Measurements from ENCODE around the gene XBP1.
A peak's percentile ranks its signal among the peaks of the same experiment; 100 is the strongest.
"Not testable (repeated sequence)": the region's sequence is repeated elsewhere in the genome, so short reads cannot be mapped to it uniquely, and the experiment has no call there.

The XBP1 gene

DNA sequence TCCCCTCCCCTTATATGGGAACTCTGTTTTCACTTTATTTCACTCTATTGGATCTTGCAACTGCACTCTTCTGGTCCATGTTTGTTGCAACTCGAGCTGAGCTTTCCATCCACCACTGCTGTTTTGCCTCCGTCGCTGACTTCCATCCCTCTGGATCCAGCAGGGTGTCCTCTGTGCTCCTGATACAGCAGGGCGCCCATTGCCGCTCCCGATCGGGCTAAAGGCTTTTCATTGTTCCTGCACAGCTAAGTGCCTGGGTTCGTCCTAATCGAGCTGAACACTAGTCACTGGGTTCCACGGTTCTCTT lies 39.0 kb downstream of the XBP1 start:
- no peak overlapping the region for H3K4me2 ChIP-seq (ENCODE audit: low read length)
- no peak overlapping the region for H3K27ac ChIP-seq (ENCODE audit: low read depth, low read length, poor library complexity, severe bottlenecking)
- no peaks in the 10 kb centered on the region for H3K27me3 ChIP-seq (ENCODE audit: insufficient read depth, low read length)
- no peaks in the 10 kb centered on the region for H3K79me2 ChIP-seq (ENCODE audit: insufficient read depth, low read length)
- H2AFZ ChIP-seq (ENCODE audit: low read length), result no peak overlapping the region
- no peak for TF ChIP-seq EZH2 (IDR thresholded peaks at IDR 0.05; ENCODE audit: borderline replicate concordance, low read length)
- TF ChIP-seq CTCF (IDR thresholded peaks at IDR 0.05; ENCODE audit: low read length), result no peak
- no peaks in the 10 kb centered on the region for H3K9me2 ChIP-seq (ENCODE audit: low read depth, low read length)
- no peaks in the 10 kb centered on the region for H3F3A ChIP-seq (ENCODE audit: insufficient read depth, low read length)
- H3K36me3 ChIP-seq (ENCODE audit: insufficient read depth, low read length), result no peaks in the 10 kb centered on the region
- no peak overlapping the region for H3K4me3 ChIP-seq (ENCODE audit: low read depth, low read length, poor library complexity, severe bottlenecking)
- H3K9ac ChIP-seq (ENCODE audit: low read length), result no peak overlapping the region
- peaks cover 12% of the 10 kb centered on the region for H3K4me1 ChIP-seq (ENCODE audit: insufficient read depth, low read length, severe bottlenecking)
- H4K20me1 ChIP-seq (ENCODE audit: insufficient read depth, low read length), result no peaks in the 10 kb centered on the region
- no peaks in the 10 kb centered on the region for H3K9me3 ChIP-seq (ENCODE audit: low read length)

- H3K27ac ChIP-seq (ENCODE audit: low read depth, low read length, poor library complexity, severe bottlenecking), result no peak overlapping the region
- 0 out of 2 replicates have a peak overlapping the region, but pooled peaks have one; percentile 61 for H2AFZ ChIP-seq (ENCODE audit: low read length)
- peaks cover 12% of the 10 kb centered on the region for H3K4me1 ChIP-seq (ENCODE audit: insufficient read depth, low read length, severe bottlenecking)
- no peaks in the 10 kb centered on the region for H3K9me2 ChIP-seq (ENCODE audit: low read depth, low read length)
- H3K36me3 ChIP-seq (ENCODE audit: insufficient read depth, low read length), result no peaks in the 10 kb centered on the region
- no peaks in the 10 kb centered on the region for H3K9me3 ChIP-seq (ENCODE audit: low read length)
- H3F3A ChIP-seq (ENCODE audit: insufficient read depth, low read length), result no peaks in the 10 kb centered on the region
- H3K79me2 ChIP-seq (ENCODE audit: insufficient read depth, low read length), result no peaks in the 10 kb centered on the region
- H3K9ac ChIP-seq (ENCODE audit: low read length), result no peak overlapping the region
- H3K27me3 ChIP-seq (ENCODE audit: insufficient read depth, low read length), result no peaks in the 10 kb centered on the region
- TF ChIP-seq CTCF (IDR thresholded peaks at IDR 0.05; ENCODE audit: low read length) (no peak), EZH2 (IDR thresholded peaks at IDR 0.05; ENCODE audit: borderline replicate concordance, low read length) (no peak)
- H4K20me1 ChIP-seq (ENCODE audit: insufficient read depth, low read length), result no peaks in the 10 kb centered on the region
- H3K4me2 ChIP-seq (ENCODE audit: low read length), result peak overlapping the region; percentile 44
- H3K4me3 ChIP-seq (ENCODE audit: low read depth, low read length, poor library complexity, severe bottlenecking), result peak overlapping the region; percentile 17
These were observed 40.4 kb downstream of the XBP1 start for GRCh38 chr22:28759861-28760560.

DNA sequence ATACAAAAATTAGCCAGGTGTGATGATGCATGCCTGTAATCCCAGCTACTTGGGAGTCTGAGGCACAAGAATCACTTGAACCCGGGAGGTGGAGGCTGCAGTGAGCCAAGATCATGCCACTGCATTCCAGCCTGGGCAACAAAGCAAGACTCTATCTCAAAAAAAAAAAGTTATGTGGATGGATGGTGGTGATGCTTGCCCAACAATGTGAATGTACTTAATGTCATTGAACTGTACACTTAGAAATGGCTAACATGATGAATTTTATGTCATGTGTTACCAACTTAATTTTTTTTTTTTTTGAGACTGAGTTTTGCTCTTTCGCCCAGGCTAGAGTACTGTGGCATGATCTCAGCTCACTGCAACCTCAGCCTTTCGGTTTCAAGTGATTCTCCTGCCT lies 45.9 kb downstream of the XBP1 start:
- H2AFZ ChIP-seq (ENCODE audit: low read length); H3F3A ChIP-seq (ENCODE audit: insufficient read depth, low read length); H3K27ac ChIP-seq (ENCODE audit: low read depth, low read length, poor library complexity, severe bottlenecking); H3K9ac ChIP-seq (ENCODE audit: low read length); H3K4me1 ChIP-seq (ENCODE audit: insufficient read depth, low read length, severe bottlenecking); H3K4me3 ChIP-seq (ENCODE audit: low read depth, low read length, poor library complexity, severe bottlenecking); H3K79me2 ChIP-seq (ENCODE audit: insufficient read depth, low read length); H3K9me2 ChIP-seq (ENCODE audit: low read depth, low read length); H3K9me3 ChIP-seq (ENCODE audit: low read length); H4K20me1 ChIP-seq (ENCODE audit: insufficient read depth, low read length); H3K4me2 ChIP-seq (ENCODE audit: low read length); H3K27me3 ChIP-seq (ENCODE audit: insufficient read depth, low read length): not testable (repeated sequence)
- H3K36me3 ChIP-seq (ENCODE audit: insufficient read depth, low read length), result peaks cover 11% of the 10 kb centered on the region

DNA sequence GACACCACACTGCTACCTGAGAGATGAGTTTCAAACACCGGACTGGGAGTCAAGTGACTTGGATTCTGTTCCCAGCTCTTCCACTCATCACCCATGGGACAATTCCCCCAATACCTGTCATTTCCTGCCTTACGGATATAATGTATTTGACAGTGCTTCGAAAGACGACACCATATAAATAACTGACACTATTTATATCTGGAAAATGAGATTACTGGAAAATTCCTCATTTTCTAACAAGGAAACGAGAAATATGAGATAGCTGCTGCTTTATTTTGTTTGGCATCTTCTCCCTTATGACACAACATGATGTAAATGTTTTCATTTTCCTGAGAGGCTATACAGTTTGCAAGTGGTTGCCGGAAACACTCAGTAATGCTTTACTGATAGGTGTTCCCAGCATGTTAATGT lies 49.9 kb downstream of the XBP1 start:
- Histone ChIP-seq H3K4me2 (ENCODE audit: low read length) (no peak overlapping the region), H3K36me3 (ENCODE audit: insufficient read depth, low read length) (peaks cover 47% of the 10 kb centered on the region), H3K79me2 (ENCODE audit: insufficient read depth, low read length) (no peaks in the 10 kb centered on the region), H3K9me2 (ENCODE audit: low read depth, low read length) (no peaks in the 10 kb centered on the region), H2AFZ (ENCODE audit: low read length) (no peak overlapping the region), H3F3A (ENCODE audit: insufficient read depth, low read length) (no peaks in the 10 kb centered on the region), H4K20me1 (ENCODE audit: insufficient read depth, low read length) (no peaks in the 10 kb centered on the region), H3K9me3 (ENCODE audit: low read length) (no peaks in the 10 kb centered on the region), H3K9ac (ENCODE audit: low read length) (no peak overlapping the region), H3K27ac (ENCODE audit: low read depth, low read length, poor library complexity, severe bottlenecking) (no peak overlapping the region), H3K4me3 (ENCODE audit: low read depth, low read length, poor library complexity, severe bottlenecking) (no peak overlapping the region), H3K4me1 (ENCODE audit: insufficient read depth, low read length, severe bottlenecking) (no peaks in the 10 kb centered on the region), H3K27me3 (ENCODE audit: insufficient read depth, low read length) (no peaks in the 10 kb centered on the region)
- TF ChIP-seq EZH2 (IDR thresholded peaks at IDR 0.05; ENCODE audit: borderline replicate concordance, low read length) (no peak), CTCF (IDR thresholded peaks at IDR 0.05; ENCODE audit: low read length) (no peak)

All from OCI-LY1 (cell line).